Hepatocyte (in vitro differentiated cells): ENCODE results near the gene FDCSP.

Experiments used
- CTCF ChIP-seq: fragments of 200-600 bp; sonication (generic); IDR thresholded peaks from 2 replicates; pipeline ENCODE4 v1.5.1; 2016; ENCODE audit warnings: antibody characterized with exemption, mild to moderate bottlenecking; ENCODE audit not compliant: poor library complexity
- EZH2 ChIP-seq: fragments of 200-600 bp; sonication (generic); IDR thresholded peaks from 2 replicates; pipeline ENCODE4 v1.6.1; 2016; ENCODE audit warnings: antibody characterized with exemption, mild to moderate bottlenecking, borderline replicate concordance
- EZH2phosphoT487 ChIP-seq: fragments of 200-600 bp; sonication (generic); IDR thresholded peaks from one replicate; pipeline ENCODE4 v1.6.1; 2018; ENCODE audit warnings: antibody characterized with exemption, mild to moderate bottlenecking, low read depth, moderate library complexity; ENCODE audit not compliant: unreplicated experiment, severe bottlenecking

GRCh38 chr4:70239131-70239883 lies 13.4 kb downstream of the FDCSP start:
- TF ChIP-seq CTCF (no peak), EZH2 (no peak), EZH2phosphoT487 (no peak)
